ENCODE results near the gene FYB2.

Gene FYB2

GRCh38 chr1:56712150-56712549 is 107.1 kb downstream of the FYB2 start:
- TF ChIP-seq CTCF (IDR thresholded peaks at IDR 0.05; ENCODE audit: low read depth, low read length): no peak

GRCh38 chr1:56710646-56711045 is 108.6 kb downstream of the FYB2 start:
- DNase-seq (ENCODE audit: low read depth in 2 of 2): peak; percentile 55 to 79
- H3K4me3 ChIP-seq (replicated peaks in 1 of 2; ENCODE audit: low read depth in 2 of 2, low read length in 2 of 2): no peak overlapping the region
- TF ChIP-seq CTCF (IDR thresholded peaks at IDR 0.05; ENCODE audit: low read depth, low read length): no peak

More at GRCh38 chr1:56712150-56712549, 107.1 kb downstream of the FYB2 start:
- no peak for DNase-seq (ENCODE audit: low read depth in 2 of 2)
- no peak overlapping the region for H3K4me3 ChIP-seq (replicated peaks in 1 of 2; ENCODE audit: low read depth in 2 of 2, low read length in 2 of 2)

GRCh38 chr1:56709995-56710394 is 109.2 kb downstream of the FYB2 start:
- H3K4me3 ChIP-seq (replicated peaks in 1 of 2; ENCODE audit: low read depth in 2 of 2, low read length in 2 of 2): no peak overlapping the region
- TF ChIP-seq CTCF (IDR thresholded peaks at IDR 0.05; ENCODE audit: low read depth, low read length): no peak
- no peak for DNase-seq (ENCODE audit: low read depth in 2 of 2)

- no peak overlapping the region for H3K4me3 ChIP-seq (replicated peaks in 1 of 2; ENCODE audit: low read depth in 2 of 2, low read length in 2 of 2)
- peak; percentile 73 to 80 for DNase-seq (ENCODE audit: low read depth in 2 of 2)
- TF ChIP-seq CTCF (IDR thresholded peaks at IDR 0.05; ENCODE audit: low read depth, low read length): peak; percentile 34
Measured at GRCh38 chr1:56709269-56709880, 109.8 kb downstream of the FYB2 start.

GRCh38 chr1:56707379-56707778 is 111.8 kb downstream of the FYB2 start:
- H3K4me3 ChIP-seq (replicated peaks in 1 of 2; ENCODE audit: low read depth in 2 of 2, low read length in 2 of 2): no peak overlapping the region
- TF ChIP-seq CTCF (IDR thresholded peaks at IDR 0.05; ENCODE audit: low read depth, low read length): no peak
- no peak for DNase-seq (ENCODE audit: low read depth in 2 of 2)

GRCh38 chr1:56703747-56704146 is 115.5 kb downstream of the FYB2 start:
- no peak for DNase-seq (ENCODE audit: low read depth in 2 of 2)
- TF ChIP-seq CTCF (IDR thresholded peaks at IDR 0.05; ENCODE audit: low read depth, low read length): no peak
- no peak overlapping the region for H3K4me3 ChIP-seq (replicated peaks in 1 of 2; ENCODE audit: low read depth in 2 of 2, low read length in 2 of 2)

GRCh38 chr1:56696663-56697062 is 122.5 kb downstream of the FYB2 start:
- no peak overlapping the region for H3K4me3 ChIP-seq (replicated peaks in 1 of 2; ENCODE audit: low read depth in 2 of 2, low read length in 2 of 2)
- no peak for TF ChIP-seq CTCF (IDR thresholded peaks at IDR 0.05; ENCODE audit: low read depth, low read length)
- no peak for DNase-seq (ENCODE audit: low read depth in 2 of 2)

Data from cardiac fibroblast (primary cell).